ENCODE measurements around the gene ATP8B1.

Gene ATP8B1

GRCh38 chr18:57794951-57795728 is 8.0 kb downstream of the ATP8B1 start:
- H3K9me3 ChIP-seq (ENCODE audit: control insufficient read depth in 5 of 5, low read length in 5 of 5), result peaks cover 0 to 2% (median 0%) of the 10 kb centered on the region in 5 donors
- H3K4me3 ChIP-seq (ENCODE audit: low read depth in 1 of 5, low read length in 5 of 5), result no peak overlapping the region
- no peak overlapping the region for H3K9ac ChIP-seq (ENCODE audit: low read length in 5 of 5)
- peaks cover 5 to 21% (median 13%) of the 10 kb centered on the region in 5 donors for H3K4me1 ChIP-seq (ENCODE audit: control insufficient read depth in 5 of 5, insufficient read depth in 5 of 5, low read length in 5 of 5)
- H3K36me3 ChIP-seq (ENCODE audit: control insufficient read depth in 5 of 5, insufficient read depth in 5 of 5, low read length in 5 of 5), result no peaks in the 10 kb centered on the region
- no peak overlapping the region for H3K27ac ChIP-seq (ENCODE audit: low read depth, low read length)
- H3K27me3 ChIP-seq (ENCODE audit: control insufficient read depth in 5 of 5, insufficient read depth in 4 of 5, low read length in 5 of 5), result no peaks in the 10 kb centered on the region

GRCh38 chr18:57793302-57793986 is 9.7 kb downstream of the ATP8B1 start:
- peaks cover 0 to 2% (median 0%) of the 10 kb centered on the region in 5 donors for H3K9me3 ChIP-seq (ENCODE audit: control insufficient read depth in 5 of 5, low read length in 5 of 5)
- H3K27me3 ChIP-seq (ENCODE audit: control insufficient read depth in 5 of 5, insufficient read depth in 4 of 5, low read length in 5 of 5), result no peaks in the 10 kb centered on the region
- peaks cover 10 to 29% (median 24%) of the 10 kb centered on the region in 5 donors for H3K4me1 ChIP-seq (ENCODE audit: control insufficient read depth in 5 of 5, insufficient read depth in 5 of 5, low read length in 5 of 5)
- peak overlapping the region in 3 of 5 donors; percentile 5 to 22 (median 18) for H3K9ac ChIP-seq (ENCODE audit: low read length in 5 of 5)
- peak overlapping the region in 4 of 5 donors; percentile 26 to 37 (median 32) for H3K4me3 ChIP-seq (ENCODE audit: low read depth in 1 of 5, low read length in 5 of 5)
- H3K36me3 ChIP-seq (ENCODE audit: control insufficient read depth in 5 of 5, insufficient read depth in 5 of 5, low read length in 5 of 5), result no peaks in the 10 kb centered on the region
- peak overlapping the region; percentile 38 for H3K27ac ChIP-seq (ENCODE audit: low read depth, low read length)

- Histone ChIP-seq H3K27me3 (ENCODE audit: control insufficient read depth in 5 of 5, insufficient read depth in 4 of 5, low read length in 5 of 5) (no peaks in the 10 kb centered on the region), H3K4me3 (ENCODE audit: low read depth in 1 of 5, low read length in 5 of 5) (peak overlapping the region in 4 of 5 donors; percentile 26 to 37 (median 32)), H3K9ac (ENCODE audit: low read length in 5 of 5) (peak overlapping the region in 3 of 5 donors; percentile 7 to 22 (median 18)), H3K4me1 (ENCODE audit: control insufficient read depth in 5 of 5, insufficient read depth in 5 of 5, low read length in 5 of 5) (peaks cover 10 to 33% (median 24%) of the 10 kb centered on the region in 5 donors), H3K9me3 (ENCODE audit: control insufficient read depth in 5 of 5, low read length in 5 of 5) (peaks cover 0 to 2% (median 0%) of the 10 kb centered on the region in 5 donors), H3K36me3 (ENCODE audit: control insufficient read depth in 5 of 5, insufficient read depth in 5 of 5, low read length in 5 of 5) (no peaks in the 10 kb centered on the region), H3K27ac (ENCODE audit: low read depth, low read length) (peak overlapping the region; percentile 38)
These were observed 10.3 kb downstream of the ATP8B1 start for GRCh38 chr18:57792631-57793301.

GRCh38 chr18:57791911-57792310 is 11.2 kb downstream of the ATP8B1 start:
- Histone ChIP-seq H3K27me3 (ENCODE audit: control insufficient read depth in 5 of 5, insufficient read depth in 4 of 5, low read length in 5 of 5) (no peaks in the 10 kb centered on the region), H3K9me3 (ENCODE audit: control insufficient read depth in 5 of 5, low read length in 5 of 5) (peaks cover 0 to 2% (median 0%) of the 10 kb centered on the region in 5 donors), H3K9ac (ENCODE audit: low read length in 5 of 5) (no peak overlapping the region), H3K36me3 (ENCODE audit: control insufficient read depth in 5 of 5, insufficient read depth in 5 of 5, low read length in 5 of 5) (no peaks in the 10 kb centered on the region), H3K27ac (ENCODE audit: low read depth, low read length) (no peak overlapping the region), H3K4me1 (ENCODE audit: control insufficient read depth in 5 of 5, insufficient read depth in 5 of 5, low read length in 5 of 5) (peaks cover 10 to 33% (median 24%) of the 10 kb centered on the region in 5 donors), H3K4me3 (ENCODE audit: low read depth in 1 of 5, low read length in 5 of 5) (no peak overlapping the region)

- no peaks in the 10 kb centered on the region for H3K36me3 ChIP-seq (ENCODE audit: control insufficient read depth in 5 of 5, insufficient read depth in 5 of 5, low read length in 5 of 5)
- peaks cover 0 to 2% (median 0%) of the 10 kb centered on the region in 5 donors for H3K9me3 ChIP-seq (ENCODE audit: control insufficient read depth in 5 of 5, low read length in 5 of 5)
- H3K4me1 ChIP-seq (ENCODE audit: control insufficient read depth in 5 of 5, insufficient read depth in 5 of 5, low read length in 5 of 5), result peaks cover 10 to 33% (median 24%) of the 10 kb centered on the region in 5 donors
- H3K27ac ChIP-seq (ENCODE audit: low read depth, low read length), result no peak overlapping the region
- no peaks in the 10 kb centered on the region for H3K27me3 ChIP-seq (ENCODE audit: control insufficient read depth in 5 of 5, insufficient read depth in 4 of 5, low read length in 5 of 5)
- no peak overlapping the region for H3K4me3 ChIP-seq (ENCODE audit: low read depth in 1 of 5, low read length in 5 of 5)
- no peak overlapping the region for H3K9ac ChIP-seq (ENCODE audit: low read length in 5 of 5)
These were observed 11.9 kb downstream of the ATP8B1 start for GRCh38 chr18:57791192-57791591.

GRCh38 chr18:57790316-57790715 is 12.8 kb downstream of the ATP8B1 start:
- Histone ChIP-seq H3K9ac (ENCODE audit: low read length in 5 of 5) (no peak overlapping the region), H3K4me1 (ENCODE audit: control insufficient read depth in 5 of 5, insufficient read depth in 5 of 5, low read length in 5 of 5) (peaks cover 10 to 33% (median 24%) of the 10 kb centered on the region in 5 donors), H3K27me3 (ENCODE audit: control insufficient read depth in 5 of 5, insufficient read depth in 4 of 5, low read length in 5 of 5) (no peaks in the 10 kb centered on the region), H3K9me3 (ENCODE audit: control insufficient read depth in 5 of 5, low read length in 5 of 5) (peaks cover 0 to 2% (median 0%) of the 10 kb centered on the region in 5 donors), H3K4me3 (ENCODE audit: low read depth in 1 of 5, low read length in 5 of 5) (no peak overlapping the region), H3K27ac (ENCODE audit: low read depth, low read length) (peak overlapping the region; percentile 85), H3K36me3 (ENCODE audit: control insufficient read depth in 5 of 5, insufficient read depth in 5 of 5, low read length in 5 of 5) (no peaks in the 10 kb centered on the region)

- Histone ChIP-seq H3K36me3 (ENCODE audit: control insufficient read depth in 5 of 5, insufficient read depth in 5 of 5, low read length in 5 of 5) (no peaks in the 10 kb centered on the region), H3K4me3 (ENCODE audit: low read depth in 1 of 5, low read length in 5 of 5) (peak overlapping the region in 1 of 5 donors; percentile 24), H3K9me3 (ENCODE audit: control insufficient read depth in 5 of 5, low read length in 5 of 5) (no peaks in the 10 kb centered on the region), H3K27me3 (ENCODE audit: control insufficient read depth in 5 of 5, insufficient read depth in 4 of 5, low read length in 5 of 5) (no peaks in the 10 kb centered on the region), H3K9ac (ENCODE audit: low read length in 5 of 5) (peak overlapping the region in 2 of 5 donors; percentile 18 to 32), H3K4me1 (ENCODE audit: control insufficient read depth in 5 of 5, insufficient read depth in 5 of 5, low read length in 5 of 5) (peaks cover 10 to 37% (median 24%) of the 10 kb centered on the region in 5 donors), H3K27ac (ENCODE audit: low read depth, low read length) (peak overlapping the region; percentile 85)
These were observed 13.4 kb downstream of the ATP8B1 start for GRCh38 chr18:57789759-57790158.

GRCh38 chr18:57789090-57789489 is 14.0 kb downstream of the ATP8B1 start:
- peak overlapping the region; percentile 85 for H3K27ac ChIP-seq (ENCODE audit: low read depth, low read length)
- peaks cover 14 to 43% (median 24%) of the 10 kb centered on the region in 5 donors for H3K4me1 ChIP-seq (ENCODE audit: control insufficient read depth in 5 of 5, insufficient read depth in 5 of 5, low read length in 5 of 5)
- H3K9ac ChIP-seq (ENCODE audit: low read length in 5 of 5), result peak overlapping the region in 3 of 5 donors; percentile 32 to 72 (median 42)
- peak overlapping the region in 1 of 5 donors; percentile 24 for H3K4me3 ChIP-seq (ENCODE audit: low read depth in 1 of 5, low read length in 5 of 5)
- no peaks in the 10 kb centered on the region for H3K27me3 ChIP-seq (ENCODE audit: control insufficient read depth in 5 of 5, insufficient read depth in 4 of 5, low read length in 5 of 5)
- H3K9me3 ChIP-seq (ENCODE audit: control insufficient read depth in 5 of 5, low read length in 5 of 5), result no peaks in the 10 kb centered on the region
- H3K36me3 ChIP-seq (ENCODE audit: control insufficient read depth in 5 of 5, insufficient read depth in 5 of 5, low read length in 5 of 5), result no peaks in the 10 kb centered on the region

- Histone ChIP-seq H3K4me1 (ENCODE audit: control insufficient read depth in 5 of 5, insufficient read depth in 5 of 5, low read length in 5 of 5) (peaks cover 8 to 39% (median 14%) of the 10 kb centered on the region in 5 donors), H3K4me3 (ENCODE audit: low read depth in 1 of 5, low read length in 5 of 5) (no peak overlapping the region), H3K9me3 (ENCODE audit: control insufficient read depth in 5 of 5, low read length in 5 of 5) (no peaks in the 10 kb centered on the region), H3K9ac (ENCODE audit: low read length in 5 of 5) (no peak overlapping the region), H3K36me3 (ENCODE audit: control insufficient read depth in 5 of 5, insufficient read depth in 5 of 5, low read length in 5 of 5) (no peaks in the 10 kb centered on the region), H3K27ac (ENCODE audit: low read depth, low read length) (peak overlapping the region; percentile 85), H3K27me3 (ENCODE audit: control insufficient read depth in 5 of 5, insufficient read depth in 4 of 5, low read length in 5 of 5) (no peaks in the 10 kb centered on the region)
These were observed 15.9 kb downstream of the ATP8B1 start for GRCh38 chr18:57787068-57787685.

Measured in subcutaneous abdominal adipose tissue (tissue), 5 donors.